Ovary (tissue), 9 donors: ENCODE results near the gene BRAP. TPM values are rescaled to one million over a fixed set of nuclear protein-coding genes. Genes with fewer than 3 reads are reported as not detected.

Experiments used
- DNase-seq, 5 donors: peaks; one replicate each; pipeline ENCODE4 v3.0.0-alpha.2; 2019 to 2020
- H3K27ac ChIP-seq, 2 donors: fragments of 200-600 bp; one replicate each; pipeline versions ENCODE4 v1.5.1 to v1.8.0; 2019 to 2022
- H3K27me3 ChIP-seq: fragments of 200-600 bp; one replicate; pipeline ENCODE4 v1.8.0; 2022
- H3K36me3 ChIP-seq: fragments of 200-600 bp; sonication (generic); one replicate; pipeline ENCODE4 v1.5.1; 2019
- H3K4me1 ChIP-seq: one replicate; pipeline ENCODE4 v1.8.1; 2013; ENCODE audit warnings: mild to moderate bottlenecking, moderate library complexity; ENCODE audit not compliant: insufficient read depth
- H3K4me3 ChIP-seq: fragments of 200-600 bp; sonication (generic); one replicate; pipeline ENCODE4 v1.5.1; 2017
- H3K9me3 ChIP-seq, 2 donors: fragments of 200-600 bp in 1 of 2; sonication (generic) in 1 of 2; one replicate each; pipeline versions ENCODE4 v1.5.1 to v1.8.1; 2013 to 2019; ENCODE audit warnings: mild to moderate bottlenecking in 1 of 2, moderate library complexity in 1 of 2
- EP300 ChIP-seq: sonication (generic); formaldehyde crosslinking; IDR thresholded peaks from one replicate; pipeline ENCODE4 v1.6.1; 2017; ENCODE audit warnings: antibody characterized with exemption
- POLR2A ChIP-seq: fragments of 450-650 bp; IDR thresholded peaks from one replicate; pipeline ENCODE4 v1.6.1; 2017; ENCODE audit warnings: antibody characterized with exemption, mild to moderate bottlenecking, moderate library complexity
- WGBS, 3 donors: extraction: QIAGEN DNeasy Blood & Tissue Kit in 1 of 3; methylation state at CpG; one replicate each; pipeline versions ENCODE4 v1.1.5 to v1.1.7; 2013 to 2017; 5-methylcytosine and 5-hydroxymethylcytosine counted together
- intact Hi-C, 4 donors: fragments of 100-400 bp; cut with DNase I; formaldehyde crosslinking; loops; one replicate each; pipeline versions ENCODE4 v1.11.0 to v1.15.1; 2022 to 2023
- polyA plus RNA-seq, 2 donors: library from polyadenylated mRNA; stranded (reverse); fragments of 200-250 nt in 1 of 2; fragments of 350-450 nt in 1 of 2; fragmentation: Illumina TruSeq in 1 of 2; extraction: RNeasy Lipid Tissue Mini Kit (QIAGEN cat#74804) in 1 of 2; gene quantifications; one replicate each; pipeline ENCODE4 v1.2.3, GENCODE V29; 2013 to 2014
- total RNA-seq, 7 donors: library from RNA; depleted of rRNA in 2 of 7; stranded (reverse); fragments of >200 nt in 2 of 7; fragmentation: NEBNext Ultra II Directional in 3 of 7; extraction: Animal tissue kit (Norgen Biotek cat#: 25700) in 3 of 7; gene quantifications; one replicate each; pipeline versions ENCODE4 v1.1.0 to v1.2.4, GENCODE V29; 2016 to 2023
- TF ChIP-seq, protein P1 (sequence below), 3 donors: fragments of 450-650 bp in 2 of 3; fragments of 200-600 bp in 1 of 3; IDR thresholded peaks; one replicate each; pipeline versions ENCODE4 v1.5.1 to v1.8.0; 2016 to 2022; ENCODE audit warnings: antibody characterized with exemption in 3 of 3, mild to moderate bottlenecking in 1 of 3
- donor health status: DM: no; HTN: no; CAD: no; lungs with moderate emphysema.
- donor health status: DM: no; HTN: no; CAD: no.
- donor health status: Bipolar disorder and iron deficiency.
- donor health status: DM: yes; HTN: yes; CAD: no.
- donor health status: DM: no; HTN: no; CAD: no.
- donor health status: DM: yes; HTN: yes; CAD: no.

BRAP gene
- total and polyA plus RNA-seq, 9 donors = 9.5 to 24.4 (median 16.9) TPM

DNA sequence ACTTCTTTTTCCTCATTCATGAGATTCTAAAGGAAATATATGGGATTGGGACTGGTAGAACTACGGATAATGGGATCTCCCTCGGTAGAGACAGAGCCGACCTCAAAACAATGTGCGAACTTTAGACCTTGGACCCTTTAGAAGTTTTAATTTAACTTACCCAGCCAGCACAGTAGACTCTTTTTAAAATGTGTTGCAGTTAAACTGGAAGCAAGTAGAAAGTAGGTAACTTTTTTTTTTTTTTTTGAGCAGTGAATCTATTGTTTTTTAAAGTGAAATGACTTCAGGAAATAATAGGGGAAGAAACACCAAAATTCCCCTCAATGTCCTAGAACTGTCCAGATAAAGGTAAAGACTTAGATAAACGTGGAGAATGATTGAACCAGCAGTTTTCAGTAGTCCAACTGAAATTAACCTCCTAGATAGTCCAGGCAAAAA, 85.5 kb downstream of the BRAP start:
- intact Hi-C loops = no loop called here
- DNase-seq = no peak
- 3 to 6% (median 4%) methylated on average over 5 of the region's 5 CpGs for WGBS, 3 donors
- no peak for TF ChIP-seq EP300
- TF ChIP-seq, protein P1, sequence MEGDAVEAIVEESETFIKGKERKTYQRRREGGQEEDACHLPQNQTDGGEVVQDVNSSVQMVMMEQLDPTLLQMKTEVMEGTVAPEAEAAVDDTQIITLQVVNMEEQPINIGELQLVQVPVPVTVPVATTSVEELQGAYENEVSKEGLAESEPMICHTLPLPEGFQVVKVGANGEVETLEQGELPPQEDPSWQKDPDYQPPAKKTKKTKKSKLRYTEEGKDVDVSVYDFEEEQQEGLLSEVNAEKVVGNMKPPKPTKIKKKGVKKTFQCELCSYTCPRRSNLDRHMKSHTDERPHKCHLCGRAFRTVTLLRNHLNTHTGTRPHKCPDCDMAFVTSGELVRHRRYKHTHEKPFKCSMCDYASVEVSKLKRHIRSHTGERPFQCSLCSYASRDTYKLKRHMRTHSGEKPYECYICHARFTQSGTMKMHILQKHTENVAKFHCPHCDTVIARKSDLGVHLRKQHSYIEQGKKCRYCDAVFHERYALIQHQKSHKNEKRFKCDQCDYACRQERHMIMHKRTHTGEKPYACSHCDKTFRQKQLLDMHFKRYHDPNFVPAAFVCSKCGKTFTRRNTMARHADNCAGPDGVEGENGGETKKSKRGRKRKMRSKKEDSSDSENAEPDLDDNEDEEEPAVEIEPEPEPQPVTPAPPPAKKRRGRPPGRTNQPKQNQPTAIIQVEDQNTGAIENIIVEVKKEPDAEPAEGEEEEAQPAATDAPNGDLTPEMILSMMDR (IDR thresholded peaks at IDR 0.05) = no peak
- TF ChIP-seq POLR2A = no peak
- Histone ChIP-seq H3K4me1 (peaks cover 2% of the 10 kb centered on the region), H3K27ac (peak overlapping the region; percentile 97 to 99), H3K27me3 (no peaks in the 10 kb centered on the region), H3K9me3 (no peaks in the 10 kb centered on the region), H3K4me3 (peak overlapping the region; percentile 74), H3K36me3 (no peaks in the 10 kb centered on the region)

- intact Hi-C loops = loop anchor here in 1 of 4 donors (5.0 kb wide), 1 partner anchor 38 kb away; no protein-coding TSS in a partner anchor
- Histone ChIP-seq H3K4me3 (peak overlapping the region; percentile 74), H3K27me3 (no peaks in the 10 kb centered on the region), H3K9me3 (no peaks in the 10 kb centered on the region), H3K27ac (peak overlapping the region; percentile 97 to 99), H3K4me1 (peaks cover 3% of the 10 kb centered on the region), H3K36me3 (no peaks in the 10 kb centered on the region)
- TF ChIP-seq, protein P1 (IDR thresholded peaks at IDR 0.05) = no peak
- TF ChIP-seq POLR2A (peak; percentile 81), EP300 (no peak)
- DNase-seq = peak; percentile 90 to 93 (median 92)
- WGBS, 3 donors = 0 to 1% (median 1%) methylated on average over 54 to 56 of the region's 56 CpGs
These were observed 86.1 kb downstream of the BRAP start for GRCh38 chr12:111599453-111600204.

DNA sequence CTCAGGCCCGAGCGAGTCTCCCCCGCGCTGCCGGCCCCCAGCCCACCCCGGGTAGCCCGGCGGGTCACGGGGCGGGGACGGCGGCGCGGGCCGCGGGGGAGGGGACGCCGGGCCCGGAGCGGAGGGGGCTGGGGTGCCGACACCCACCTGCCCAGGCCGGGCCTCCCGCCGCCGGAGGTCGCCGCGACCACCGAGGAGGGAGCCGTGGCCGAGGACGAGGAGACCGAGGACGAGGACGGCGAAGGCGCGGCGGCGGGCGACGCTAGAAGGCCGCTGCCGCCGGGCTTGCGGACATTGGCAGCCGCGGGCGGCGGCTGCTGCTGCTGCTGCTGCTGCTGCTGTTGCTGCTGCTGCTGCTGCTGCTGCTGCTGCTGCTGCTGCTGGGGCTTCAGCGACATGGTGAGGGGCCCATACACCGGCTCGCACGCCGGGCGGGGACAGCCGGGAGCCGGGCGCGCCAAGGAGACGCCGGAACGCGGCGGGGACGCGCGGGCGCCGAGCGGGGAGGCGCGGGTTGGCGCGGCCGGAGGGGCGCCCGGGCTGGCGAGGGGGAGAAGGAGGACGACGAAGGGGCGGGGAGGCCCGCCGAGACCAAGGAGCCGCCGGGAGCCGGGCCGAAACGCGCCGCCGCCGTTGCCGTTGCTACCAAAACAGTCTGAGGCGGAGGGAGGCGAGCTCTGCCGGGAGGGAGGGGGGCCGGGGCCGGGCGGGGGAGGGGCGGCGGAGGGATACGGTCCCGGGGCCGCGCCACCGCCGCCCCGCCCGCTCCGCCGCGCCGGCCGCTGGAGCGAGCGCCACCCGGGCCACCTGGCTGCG, 86.9 kb downstream of the BRAP start, which contains the start of gene ATXN2:
TSS of gene ATXN2 (minus strand) at position 679 of the 816 bp plus-strand sequence. CDS start at position 398, 281 bp downstream.
- 1% methylated on average over 75 to 118 of the region's 119 CpGs for WGBS, 3 donors
- DNase-seq = peak in 4 of 5 donors; percentile 71 to 81 (median 76)
- H3K27me3 ChIP-seq = no peaks in the 10 kb centered on the region
- H3K4me1 ChIP-seq = peaks cover 3% of the 10 kb centered on the region
- intact Hi-C loops = loop anchor here in 1 of 4 donors (5.0 kb wide), 1 partner anchor 38 kb away; no protein-coding TSS in a partner anchor
- peak within 1 kb of the TSS; percentile 97 to 99 for H3K27ac ChIP-seq
- TF ChIP-seq POLR2A = no peak
- TF ChIP-seq, protein P1 (IDR thresholded peaks at IDR 0.05) = no peak
- H3K9me3 ChIP-seq = no peaks in the 10 kb centered on the region
- no peaks in the 10 kb centered on the region for H3K36me3 ChIP-seq
- peak within 1 kb of the TSS; percentile 74 for H3K4me3 ChIP-seq

DNA sequence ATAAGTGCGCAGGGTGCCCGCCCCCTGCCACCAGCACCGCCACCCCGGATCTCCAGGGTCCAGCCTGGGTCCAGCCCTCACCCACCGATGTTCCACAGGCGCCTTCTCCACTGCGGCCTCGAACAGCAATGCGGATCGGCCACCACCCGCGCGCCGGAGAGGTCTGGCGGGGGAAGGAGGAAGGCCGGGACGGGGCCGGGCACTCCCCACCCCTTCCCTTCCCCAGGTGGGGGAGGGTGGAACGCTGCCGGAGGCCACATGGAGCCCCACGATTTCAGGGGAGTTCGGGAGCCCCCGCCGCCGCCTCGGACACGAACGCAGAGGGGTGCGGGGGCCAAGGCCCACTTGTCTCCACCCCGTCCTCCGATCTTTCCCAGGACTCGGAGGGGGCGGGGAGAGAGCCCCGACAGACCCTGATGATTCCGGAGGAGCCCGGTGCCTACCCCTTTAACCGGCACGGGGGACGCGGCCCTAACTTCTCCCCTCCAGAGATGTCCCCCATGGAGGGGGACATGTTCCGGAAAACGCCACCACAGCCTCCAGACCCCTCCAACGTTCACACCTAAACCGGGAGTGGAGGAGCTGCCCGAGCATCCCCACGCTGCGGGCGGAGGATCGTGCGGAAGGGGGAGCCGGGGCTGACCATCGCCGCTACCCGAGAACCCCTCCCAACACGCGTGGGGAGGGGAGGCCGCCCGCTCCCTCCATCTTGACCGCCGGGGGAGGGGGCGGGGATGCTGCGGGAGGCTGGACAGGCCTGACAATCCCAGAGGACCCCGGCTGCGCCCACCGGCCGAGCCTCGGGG, 87.7 kb downstream of the BRAP start:
- Histone ChIP-seq H3K4me3 (peak overlapping the region; percentile 74), H3K36me3 (no peaks in the 10 kb centered on the region), H3K27ac (peak overlapping the region; percentile 97 to 99), H3K27me3 (no peaks in the 10 kb centered on the region), H3K4me1 (peaks cover 3% of the 10 kb centered on the region), H3K9me3 (no peaks in the 10 kb centered on the region)
- intact Hi-C loops = loop anchor here in 1 of 4 donors (5.0 kb wide), 1 partner anchor 39 kb away; no protein-coding TSS in a partner anchor
- WGBS, 3 donors = 0 to 1% (median 1%) methylated on average over 48 to 67 of the region's 67 CpGs
- DNase-seq = peak; percentile 64 to 76 (median 70)
- peak; percentile 4 for TF ChIP-seq POLR2A
- TF ChIP-seq, protein P1 (IDR thresholded peaks at IDR 0.05) = no peak
